HepG2 (cell line): ENCODE data around the gene CEBPA. TPM values are rescaled to one million over a fixed set of nuclear protein-coding genes. Genes with fewer than 3 reads are reported as not detected.
A peak's percentile ranks its signal among the peaks of the same experiment; 100 is the strongest.

Experiments used
- ATAD3A ChIP-seq: sonication (generic); formaldehyde crosslinking; IDR thresholded peaks from 2 replicates; pipeline ENCODE4 v1.4.0; 2020; ENCODE audit warnings: missing genetic modification reagents
- GATA4 ChIP-seq: sonication (generic); IDR thresholded peaks from 2 replicates; pipeline ENCODE4 v1.6.1; 2016; ENCODE audit warnings: antibody characterized with exemption, low read depth, borderline replicate concordance
- SIN3B ChIP-seq: fragments of 150-350 bp; IDR thresholded peaks from 2 replicates; pipeline ENCODE4 v1.6.1; 2014; ENCODE audit warnings: low read length
- ZFP1 ChIP-seq: IDR thresholded peaks from 2 replicates; pipeline ENCODE4 v1.6.1; 2016
- ZNF451 ChIP-seq: sonication (generic); formaldehyde crosslinking; IDR thresholded peaks from 2 replicates; pipeline ENCODE4 v1.5.0; 2020; ENCODE audit warnings: mild to moderate bottlenecking, missing genetic modification reagents
- ZNF644 ChIP-seq: IDR thresholded peaks from 2 replicates; pipeline ENCODE4 v1.6.1; 2016; ENCODE audit warnings: low read depth
- ZNF75D ChIP-seq: sonication (generic); formaldehyde crosslinking; IDR thresholded peaks from 2 replicates; pipeline ENCODE4 v1.8.1; 2023; ENCODE audit warnings: missing genetic modification reagents, mild to moderate bottlenecking, borderline replicate concordance
- polyA plus RNA-seq, 8 experiments: library from polyadenylated mRNA; depleted of rRNA in 3 of 8; stranded (reverse) in 7 of 8; unstranded in 1 of 8; fragments of >200 nt; fragmentation: Illumina TruSeq in 4 of 8; extraction: Trizol in 4 of 8; gene quantifications; 2 replicates each; pipeline versions ENCODE4 v1.2.1 to v1.2.3, GENCODE V29; 2011 to 2016; ENCODE audit warnings: low read depth in 4 of 8, missing spikeins in 1 of 8, mixed read lengths in 1 of 8; ENCODE audit not compliant: insufficient read depth in 1 of 8
- total RNA-seq, 5 experiments: library from RNA; depleted of rRNA; stranded (reverse); fragments of >200 nt; fragmentation: Illumina TruSeq; extraction: Trizol; gene quantifications; 2 replicates each; pipeline ENCODE4 v1.2.3, GENCODE V29; 2016; ENCODE audit warnings: low read depth in 1 of 5
- TF ChIP-seq, protein P1 (sequence below): sonication (generic); formaldehyde crosslinking; IDR thresholded peaks from 2 replicates; pipeline ENCODE4 v1.5.0; 2020; ENCODE audit warnings: missing genetic modification reagents, mild to moderate bottlenecking, borderline replicate concordance
- TF ChIP-seq, protein P2 (sequence below): sonication (generic); formaldehyde crosslinking; IDR thresholded peaks from 2 replicates; pipeline ENCODE4 v1.4.0; 2020; ENCODE audit warnings: missing genetic modification reagents, borderline replicate concordance
- TF ChIP-seq, protein P3 (sequence below): sonication (generic); formaldehyde crosslinking; IDR thresholded peaks from 2 replicates; pipeline ENCODE4 v1.5.0; 2020; ENCODE audit warnings: mild to moderate bottlenecking, missing genetic modification reagents, borderline replicate concordance
- TF ChIP-seq, protein P4 (sequence below): IDR thresholded peaks from 2 replicates; pipeline ENCODE4 v1.6.1; 2016; ENCODE audit warnings: missing compliant biosample characterization, missing genetic modification reagents, borderline replicate concordance
- TF ChIP-seq, protein P5 (sequence below): sonication (generic); formaldehyde crosslinking; IDR thresholded peaks from 2 replicates; pipeline ENCODE4 v1.4.0; 2020; ENCODE audit warnings: low read depth, mild to moderate bottlenecking, missing genetic modification reagents
- TF ChIP-seq, protein P6 (sequence below): sonication (generic); formaldehyde crosslinking; IDR thresholded peaks from 2 replicates; pipeline ENCODE4 v1.8.0; 2022; ENCODE audit warnings: mild to moderate bottlenecking, missing genetic modification reagents

Gene CEBPA
- total and polyA plus RNA-seq, 2 of the 13 experiments (the other 11 are each of a cell fraction or from before 2014, with no cell fraction given): 24.8 to 103 TPM

DNA sequence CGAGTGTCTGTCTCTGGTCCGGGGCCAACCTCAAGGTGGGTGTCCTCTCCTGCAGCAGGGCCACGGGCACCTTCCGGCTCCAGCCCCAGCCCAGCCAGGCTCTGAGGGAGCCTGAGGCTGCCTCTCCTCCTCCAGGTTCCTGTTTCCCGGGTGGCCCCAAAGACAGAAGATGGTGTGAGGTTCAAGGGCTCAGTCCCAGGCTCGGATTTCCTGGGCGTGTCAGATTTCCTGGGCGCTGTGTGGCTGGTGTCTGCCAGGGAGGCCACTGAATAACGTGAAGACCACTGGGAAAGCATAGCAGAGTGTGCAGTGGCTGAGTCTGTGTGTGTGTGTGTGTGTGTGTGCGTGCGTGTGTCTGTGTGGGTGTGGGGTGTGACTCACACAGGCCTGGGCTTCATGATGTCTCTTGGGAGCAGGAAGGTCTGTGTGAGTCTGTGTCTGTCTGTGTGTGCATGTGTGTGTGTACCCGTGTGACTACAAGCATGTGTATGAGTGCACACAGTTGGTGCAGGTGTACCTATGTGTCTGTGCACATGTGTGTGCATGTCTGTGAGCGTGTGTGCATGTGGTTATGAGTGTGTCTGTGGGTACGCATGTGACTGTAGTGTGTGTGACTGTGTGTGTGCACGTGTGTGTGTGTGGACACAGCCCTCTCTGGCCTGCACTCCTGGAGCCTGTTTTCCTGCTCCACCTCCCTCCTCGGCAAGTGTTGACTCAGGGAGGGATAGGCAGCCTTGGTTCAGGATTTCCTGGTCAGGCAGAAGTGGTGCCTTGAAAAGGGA is 28.3 kb downstream of the CEBPA start (continued):
- TF ChIP-seq, protein P1, sequence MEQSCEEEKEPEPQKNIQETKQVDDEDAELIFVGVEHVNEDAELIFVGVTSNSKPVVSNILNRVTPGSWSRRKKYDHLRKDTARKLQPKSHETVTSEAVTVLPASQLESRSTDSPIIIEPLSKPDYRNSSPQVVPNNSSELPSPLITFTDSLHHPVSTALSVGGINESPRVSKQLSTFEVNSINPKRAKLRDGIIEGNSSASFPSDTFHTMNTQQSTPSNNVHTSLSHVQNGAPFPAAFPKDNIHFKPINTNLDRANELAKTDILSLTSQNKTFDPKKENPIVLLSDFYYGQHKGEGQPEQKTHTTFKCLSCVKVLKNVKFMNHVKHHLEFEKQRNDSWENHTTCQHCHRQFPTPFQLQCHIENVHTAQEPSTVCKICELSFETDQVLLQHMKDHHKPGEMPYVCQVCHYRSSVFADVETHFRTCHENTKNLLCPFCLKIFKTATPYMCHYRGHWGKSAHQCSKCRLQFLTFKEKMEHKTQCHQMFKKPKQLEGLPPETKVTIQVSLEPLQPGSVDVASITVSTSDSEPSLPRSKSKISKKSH (CRISPR knock-in tag): 0 out of 2 replicates have a peak, but pooled peaks have one; percentile 13
- TF ChIP-seq, protein P2, sequence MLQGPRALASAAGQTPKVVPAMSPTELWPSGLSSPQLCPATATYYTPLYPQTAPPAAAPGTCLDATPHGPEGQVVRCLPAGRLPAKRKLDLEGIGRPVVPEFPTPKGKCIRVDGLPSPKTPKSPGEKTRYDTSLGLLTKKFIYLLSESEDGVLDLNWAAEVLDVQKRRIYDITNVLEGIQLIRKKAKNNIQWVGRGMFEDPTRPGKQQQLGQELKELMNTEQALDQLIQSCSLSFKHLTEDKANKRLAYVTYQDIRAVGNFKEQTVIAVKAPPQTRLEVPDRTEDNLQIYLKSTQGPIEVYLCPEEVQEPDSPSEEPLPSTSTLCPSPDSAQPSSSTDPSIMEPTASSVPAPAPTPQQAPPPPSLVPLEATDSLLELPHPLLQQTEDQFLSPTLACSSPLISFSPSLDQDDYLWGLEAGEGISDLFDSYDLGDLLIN: no peak
- no peak for TF ChIP-seq ATAD3A
- no peak for TF ChIP-seq ZFP1 (CRISPR knock-in tag)
- TF ChIP-seq, protein P3, sequence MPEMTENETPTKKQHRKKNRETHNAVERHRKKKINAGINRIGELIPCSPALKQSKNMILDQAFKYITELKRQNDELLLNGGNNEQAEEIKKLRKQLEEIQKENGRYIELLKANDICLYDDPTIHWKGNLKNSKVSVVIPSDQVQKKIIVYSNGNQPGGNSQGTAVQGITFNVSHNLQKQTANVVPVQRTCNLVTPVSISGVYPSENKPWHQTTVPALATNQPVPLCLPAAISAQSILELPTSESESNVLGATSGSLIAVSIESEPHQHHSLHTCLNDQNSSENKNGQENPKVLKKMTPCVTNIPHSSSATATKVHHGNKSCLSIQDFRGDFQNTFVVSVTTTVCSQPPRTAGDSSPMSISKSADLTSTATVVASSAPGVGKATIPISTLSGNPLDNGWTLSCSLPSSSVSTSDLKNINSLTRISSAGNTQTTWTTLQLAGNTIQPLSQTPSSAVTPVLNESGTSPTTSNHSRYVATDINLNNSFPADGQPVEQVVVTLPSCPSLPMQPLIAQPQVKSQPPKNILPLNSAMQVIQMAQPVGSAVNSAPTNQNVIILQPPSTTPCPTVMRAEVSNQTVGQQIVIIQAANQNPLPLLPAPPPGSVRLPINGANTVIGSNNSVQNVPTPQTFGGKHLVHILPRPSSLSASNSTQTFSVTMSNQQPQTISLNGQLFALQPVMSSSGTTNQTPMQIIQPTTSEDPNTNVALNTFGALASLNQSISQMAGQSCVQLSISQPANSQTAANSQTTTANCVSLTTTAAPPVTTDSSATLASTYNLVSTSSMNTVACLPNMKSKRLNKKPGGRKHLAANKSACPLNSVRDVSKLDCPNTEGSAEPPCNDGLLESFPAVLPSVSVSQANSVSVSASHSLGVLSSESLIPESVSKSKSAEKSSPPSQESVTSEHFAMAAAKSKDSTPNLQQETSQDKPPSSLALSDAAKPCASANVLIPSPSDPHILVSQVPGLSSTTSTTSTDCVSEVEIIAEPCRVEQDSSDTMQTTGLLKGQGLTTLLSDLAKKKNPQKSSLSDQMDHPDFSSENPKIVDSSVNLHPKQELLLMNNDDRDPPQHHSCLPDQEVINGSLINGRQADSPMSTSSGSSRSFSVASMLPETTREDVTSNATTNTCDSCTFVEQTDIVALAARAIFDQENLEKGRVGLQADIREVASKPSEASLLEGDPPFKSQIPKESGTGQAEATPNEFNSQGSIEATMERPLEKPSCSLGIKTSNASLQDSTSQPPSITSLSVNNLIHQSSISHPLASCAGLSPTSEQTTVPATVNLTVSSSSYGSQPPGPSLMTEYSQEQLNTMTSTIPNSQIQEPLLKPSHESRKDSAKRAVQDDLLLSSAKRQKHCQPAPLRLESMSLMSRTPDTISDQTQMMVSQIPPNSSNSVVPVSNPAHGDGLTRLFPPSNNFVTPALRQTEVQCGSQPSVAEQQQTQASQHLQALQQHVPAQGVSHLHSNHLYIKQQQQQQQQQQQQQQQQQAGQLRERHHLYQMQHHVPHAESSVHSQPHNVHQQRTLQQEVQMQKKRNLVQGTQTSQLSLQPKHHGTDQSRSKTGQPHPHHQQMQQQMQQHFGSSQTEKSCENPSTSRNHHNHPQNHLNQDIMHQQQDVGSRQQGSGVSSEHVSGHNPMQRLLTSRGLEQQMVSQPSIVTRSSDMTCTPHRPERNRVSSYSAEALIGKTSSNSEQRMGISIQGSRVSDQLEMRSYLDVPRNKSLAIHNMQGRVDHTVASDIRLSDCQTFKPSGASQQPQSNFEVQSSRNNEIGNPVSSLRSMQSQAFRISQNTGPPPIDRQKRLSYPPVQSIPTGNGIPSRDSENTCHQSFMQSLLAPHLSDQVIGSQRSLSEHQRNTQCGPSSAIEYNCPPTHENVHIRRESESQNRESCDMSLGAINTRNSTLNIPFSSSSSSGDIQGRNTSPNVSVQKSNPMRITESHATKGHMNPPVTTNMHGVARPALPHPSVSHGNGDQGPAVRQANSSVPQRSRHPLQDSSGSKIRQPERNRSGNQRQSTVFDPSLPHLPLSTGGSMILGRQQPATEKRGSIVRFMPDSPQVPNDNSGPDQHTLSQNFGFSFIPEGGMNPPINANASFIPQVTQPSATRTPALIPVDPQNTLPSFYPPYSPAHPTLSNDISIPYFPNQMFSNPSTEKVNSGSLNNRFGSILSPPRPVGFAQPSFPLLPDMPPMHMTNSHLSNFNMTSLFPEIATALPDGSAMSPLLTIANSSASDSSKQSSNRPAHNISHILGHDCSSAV (CRISPR knock-in tag): no peak
- TF ChIP-seq, protein P4, sequence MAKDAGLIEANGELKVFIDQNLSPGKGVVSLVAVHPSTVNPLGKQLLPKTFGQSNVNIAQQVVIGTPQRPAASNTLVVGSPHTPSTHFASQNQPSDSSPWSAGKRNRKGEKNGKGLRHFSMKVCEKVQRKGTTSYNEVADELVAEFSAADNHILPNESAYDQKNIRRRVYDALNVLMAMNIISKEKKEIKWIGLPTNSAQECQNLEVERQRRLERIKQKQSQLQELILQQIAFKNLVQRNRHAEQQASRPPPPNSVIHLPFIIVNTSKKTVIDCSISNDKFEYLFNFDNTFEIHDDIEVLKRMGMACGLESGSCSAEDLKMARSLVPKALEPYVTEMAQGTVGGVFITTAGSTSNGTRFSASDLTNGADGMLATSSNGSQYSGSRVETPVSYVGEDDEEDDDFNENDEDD (CRISPR knock-in tag): peak; percentile 48; the same call in 1 of the 2 replicates
- no peak for TF ChIP-seq ZNF644
- TF ChIP-seq, protein P5, sequence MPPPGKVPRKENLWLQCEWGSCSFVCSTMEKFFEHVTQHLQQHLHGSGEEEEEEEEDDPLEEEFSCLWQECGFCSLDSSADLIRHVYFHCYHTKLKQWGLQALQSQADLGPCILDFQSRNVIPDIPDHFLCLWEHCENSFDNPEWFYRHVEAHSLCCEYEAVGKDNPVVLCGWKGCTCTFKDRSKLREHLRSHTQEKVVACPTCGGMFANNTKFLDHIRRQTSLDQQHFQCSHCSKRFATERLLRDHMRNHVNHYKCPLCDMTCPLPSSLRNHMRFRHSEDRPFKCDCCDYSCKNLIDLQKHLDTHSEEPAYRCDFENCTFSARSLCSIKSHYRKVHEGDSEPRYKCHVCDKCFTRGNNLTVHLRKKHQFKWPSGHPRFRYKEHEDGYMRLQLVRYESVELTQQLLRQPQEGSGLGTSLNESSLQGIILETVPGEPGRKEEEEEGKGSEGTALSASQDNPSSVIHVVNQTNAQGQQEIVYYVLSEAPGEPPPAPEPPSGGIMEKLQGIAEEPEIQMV (CRISPR knock-in tag): no peak; the same call in 1 of the 2 replicates
- TF ChIP-seq GATA4: no peak
- peak; percentile 78; the same call in 1 of the 2 replicates for TF ChIP-seq ZNF451 (CRISPR knock-in tag)
- TF ChIP-seq, protein P6, sequence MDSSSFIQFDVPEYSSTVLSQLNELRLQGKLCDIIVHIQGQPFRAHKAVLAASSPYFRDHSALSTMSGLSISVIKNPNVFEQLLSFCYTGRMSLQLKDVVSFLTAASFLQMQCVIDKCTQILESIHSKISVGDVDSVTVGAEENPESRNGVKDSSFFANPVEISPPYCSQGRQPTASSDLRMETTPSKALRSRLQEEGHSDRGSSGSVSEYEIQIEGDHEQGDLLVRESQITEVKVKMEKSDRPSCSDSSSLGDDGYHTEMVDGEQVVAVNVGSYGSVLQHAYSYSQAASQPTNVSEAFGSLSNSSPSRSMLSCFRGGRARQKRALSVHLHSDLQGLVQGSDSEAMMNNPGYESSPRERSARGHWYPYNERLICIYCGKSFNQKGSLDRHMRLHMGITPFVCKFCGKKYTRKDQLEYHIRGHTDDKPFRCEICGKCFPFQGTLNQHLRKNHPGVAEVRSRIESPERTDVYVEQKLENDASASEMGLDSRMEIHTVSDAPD (CRISPR knock-in tag): peak; percentile 76; the same call in 1 of the 2 replicates
- TF ChIP-seq SIN3B: no peak
- no peak for TF ChIP-seq ZNF75D
